HepG2 (cell line): Measurements from ENCODE around the gene CLIP2. TPM values are rescaled to one million over a fixed set of nuclear protein-coding genes. Genes with fewer than 3 reads are reported as not detected.

ENCODE experiments used
- ARNT2 ChIP-seq: sonication (generic); formaldehyde crosslinking; IDR thresholded peaks from 2 replicates; pipeline ENCODE4 v1.8.0; 2022; ENCODE audit warnings: mild to moderate bottlenecking, low read depth, missing genetic modification reagents, moderate library complexity
- DPF2 ChIP-seq: sonication (generic); formaldehyde crosslinking; IDR thresholded peaks from 2 replicates; pipeline ENCODE4 v1.4.0; 2020; ENCODE audit warnings: mild to moderate bottlenecking, low read depth, missing genetic modification reagents, borderline replicate concordance
- E2F2 ChIP-seq: sonication (generic); formaldehyde crosslinking; IDR thresholded peaks from 2 replicates; pipeline ENCODE4 v1.4.0; 2020; ENCODE audit warnings: missing genetic modification reagents, borderline replicate concordance
- EEA1 ChIP-seq: sonication (generic); formaldehyde crosslinking; IDR thresholded peaks from 2 replicates; pipeline ENCODE4 v1.5.1; 2020; ENCODE audit warnings: mild to moderate bottlenecking, missing genetic modification reagents, borderline replicate concordance
- IKZF1 ChIP-seq: fragments of 450-650 bp; IDR thresholded peaks from 2 replicates; pipeline ENCODE4 v1.7.1; 2016
- MBD4 ChIP-seq: IDR thresholded peaks from 2 replicates; pipeline ENCODE4 v1.6.1; 2012; ENCODE audit warnings: low read length, inconsistent platforms, borderline replicate concordance
- PITX1 ChIP-seq: sonication (generic); formaldehyde crosslinking; IDR thresholded peaks from 2 replicates; pipeline ENCODE4 v1.5.1; 2020; ENCODE audit warnings: mild to moderate bottlenecking, missing genetic modification reagents
- POLR2A ChIP-seq, 2 experiments: IDR thresholded peaks; 2 replicates each; pipeline ENCODE4 v1.6.1; 2011; ENCODE audit warnings: low read depth in 2 of 2, low read length in 2 of 2, mild to moderate bottlenecking in 1 of 2, moderate library complexity in 1 of 2; ENCODE audit not compliant: insufficient read depth in 1 of 2
- POLR2AphosphoS5 ChIP-seq: IDR thresholded peaks from 2 replicates; pipeline ENCODE4 v1.6.1; 2012; ENCODE audit warnings: low read depth, low read length
- RELA ChIP-seq: sonication (generic); formaldehyde crosslinking; IDR thresholded peaks from 2 replicates; pipeline ENCODE4 v1.4.0; 2020; ENCODE audit warnings: missing genetic modification reagents
- SMAD1 ChIP-seq: sonication (generic); formaldehyde crosslinking; IDR thresholded peaks from 2 replicates; pipeline ENCODE4 v1.4.0; 2020; ENCODE audit warnings: missing genetic modification reagents, low read depth, mild to moderate bottlenecking, borderline replicate concordance
- THAP11 ChIP-seq: IDR thresholded peaks from 2 replicates; pipeline ENCODE4 v1.6.1; 2016; ENCODE audit warnings: missing biosample characterization, missing genetic modification reagents
- ZC3H13 ChIP-seq: sonication (generic); formaldehyde crosslinking; IDR thresholded peaks from 2 replicates; pipeline ENCODE4 v1.8.1; 2023; ENCODE audit warnings: mild to moderate bottlenecking, missing genetic modification reagents, moderate library complexity
- ZNF501 ChIP-seq: sonication (generic); formaldehyde crosslinking; IDR thresholded peaks from 2 replicates; pipeline ENCODE4 v1.5.1; 2020; ENCODE audit warnings: mild to moderate bottlenecking, moderate library complexity, missing genetic modification reagents
- ZNF615 ChIP-seq: sonication (generic); formaldehyde crosslinking; IDR thresholded peaks from 2 replicates; pipeline ENCODE4 v1.5.0; 2020; ENCODE audit warnings: mild to moderate bottlenecking, missing genetic modification reagents, borderline replicate concordance
- ZNF879 ChIP-seq: sonication (generic); formaldehyde crosslinking; IDR thresholded peaks from 2 replicates; pipeline ENCODE4 v1.8.1; 2023; ENCODE audit warnings: missing genetic modification reagents
- polyA plus RNA-seq, 8 experiments: library from polyadenylated mRNA; depleted of rRNA in 3 of 8; stranded (reverse) in 7 of 8; unstranded in 1 of 8; fragments of >200 nt; fragmentation: Illumina TruSeq in 4 of 8; extraction: Trizol in 4 of 8; gene quantifications; 2 replicates each; pipeline versions ENCODE4 v1.2.1 to v1.2.3, GENCODE V29; 2011 to 2016; ENCODE audit warnings: low read depth in 4 of 8, missing spikeins in 1 of 8, mixed read lengths in 1 of 8; ENCODE audit not compliant: insufficient read depth in 1 of 8
- total RNA-seq, 5 experiments: library from RNA; depleted of rRNA; stranded (reverse); fragments of >200 nt; fragmentation: Illumina TruSeq; extraction: Trizol; gene quantifications; 2 replicates each; pipeline ENCODE4 v1.2.3, GENCODE V29; 2016; ENCODE audit warnings: low read depth in 1 of 5
- TF ChIP-seq, protein P1 (sequence below), 2 experiments: IDR thresholded peaks; 2 replicates each; pipeline ENCODE4 v1.6.1; 2011 to 2012; ENCODE audit warnings: low read length in 2 of 2, borderline replicate concordance in 1 of 2, low read depth in 1 of 2, mild to moderate bottlenecking in 1 of 2, moderate library complexity in 1 of 2
- TF ChIP-seq, protein P2 (sequence below): sonication (generic); formaldehyde crosslinking; conservative IDR thresholded peaks from 2 replicates; pipeline ENCODE4 v1.4.0; 2020; ENCODE audit warnings: missing genetic modification reagents
- TF ChIP-seq, protein P3 (sequence below): sonication (generic); formaldehyde crosslinking; IDR thresholded peaks from 2 replicates; pipeline ENCODE4 v1.5.0; 2020; ENCODE audit warnings: mild to moderate bottlenecking, missing genetic modification reagents, borderline replicate concordance

The CLIP2 gene
- total and polyA plus RNA-seq, 2 of the 13 experiments (the other 11 are each of a cell fraction or from before 2014, with no cell fraction given), result 6.5 to 17.4 TPM

- TF ChIP-seq, protein P1, sequence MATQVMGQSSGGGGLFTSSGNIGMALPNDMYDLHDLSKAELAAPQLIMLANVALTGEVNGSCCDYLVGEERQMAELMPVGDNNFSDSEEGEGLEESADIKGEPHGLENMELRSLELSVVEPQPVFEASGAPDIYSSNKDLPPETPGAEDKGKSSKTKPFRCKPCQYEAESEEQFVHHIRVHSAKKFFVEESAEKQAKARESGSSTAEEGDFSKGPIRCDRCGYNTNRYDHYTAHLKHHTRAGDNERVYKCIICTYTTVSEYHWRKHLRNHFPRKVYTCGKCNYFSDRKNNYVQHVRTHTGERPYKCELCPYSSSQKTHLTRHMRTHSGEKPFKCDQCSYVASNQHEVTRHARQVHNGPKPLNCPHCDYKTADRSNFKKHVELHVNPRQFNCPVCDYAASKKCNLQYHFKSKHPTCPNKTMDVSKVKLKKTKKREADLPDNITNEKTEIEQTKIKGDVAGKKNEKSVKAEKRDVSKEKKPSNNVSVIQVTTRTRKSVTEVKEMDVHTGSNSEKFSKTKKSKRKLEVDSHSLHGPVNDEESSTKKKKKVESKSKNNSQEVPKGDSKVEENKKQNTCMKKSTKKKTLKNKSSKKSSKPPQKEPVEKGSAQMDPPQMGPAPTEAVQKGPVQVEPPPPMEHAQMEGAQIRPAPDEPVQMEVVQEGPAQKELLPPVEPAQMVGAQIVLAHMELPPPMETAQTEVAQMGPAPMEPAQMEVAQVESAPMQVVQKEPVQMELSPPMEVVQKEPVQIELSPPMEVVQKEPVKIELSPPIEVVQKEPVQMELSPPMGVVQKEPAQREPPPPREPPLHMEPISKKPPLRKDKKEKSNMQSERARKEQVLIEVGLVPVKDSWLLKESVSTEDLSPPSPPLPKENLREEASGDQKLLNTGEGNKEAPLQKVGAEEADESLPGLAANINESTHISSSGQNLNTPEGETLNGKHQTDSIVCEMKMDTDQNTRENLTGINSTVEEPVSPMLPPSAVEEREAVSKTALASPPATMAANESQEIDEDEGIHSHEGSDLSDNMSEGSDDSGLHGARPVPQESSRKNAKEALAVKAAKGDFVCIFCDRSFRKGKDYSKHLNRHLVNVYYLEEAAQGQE (IDR thresholded peaks at IDR 0.05; ENCODE audit: borderline replicate concordance in 1 of 2, low read depth in 1 of 2, low read length in 2 of 2), result no peak
- TF ChIP-seq EEA1 (CRISPR knock-in tag) (no peak), ZNF879 (no peak), MBD4 (no peak), PITX1 (CRISPR knock-in tag) (no peak), E2F2 (CRISPR knock-in tag) (no peak), RELA (no peak), THAP11 (CRISPR knock-in tag) (no peak), IKZF1 (no peak), POLR2A (IDR thresholded peaks at IDR 0.05; ENCODE audit: insufficient read depth in 1 of 2, low read depth in 2 of 2, low read length in 2 of 2) (no peak), ZNF615 (no peak), ZC3H13 (CRISPR knock-in tag) (no peak), SMAD1 (CRISPR knock-in tag) (no peak), ZNF501 (CRISPR knock-in tag) (no peak), DPF2 (CRISPR knock-in tag) (no peak), POLR2AphosphoS5 (no peak), ARNT2 (CRISPR knock-in tag) (no peak)
- TF ChIP-seq, protein P2, sequence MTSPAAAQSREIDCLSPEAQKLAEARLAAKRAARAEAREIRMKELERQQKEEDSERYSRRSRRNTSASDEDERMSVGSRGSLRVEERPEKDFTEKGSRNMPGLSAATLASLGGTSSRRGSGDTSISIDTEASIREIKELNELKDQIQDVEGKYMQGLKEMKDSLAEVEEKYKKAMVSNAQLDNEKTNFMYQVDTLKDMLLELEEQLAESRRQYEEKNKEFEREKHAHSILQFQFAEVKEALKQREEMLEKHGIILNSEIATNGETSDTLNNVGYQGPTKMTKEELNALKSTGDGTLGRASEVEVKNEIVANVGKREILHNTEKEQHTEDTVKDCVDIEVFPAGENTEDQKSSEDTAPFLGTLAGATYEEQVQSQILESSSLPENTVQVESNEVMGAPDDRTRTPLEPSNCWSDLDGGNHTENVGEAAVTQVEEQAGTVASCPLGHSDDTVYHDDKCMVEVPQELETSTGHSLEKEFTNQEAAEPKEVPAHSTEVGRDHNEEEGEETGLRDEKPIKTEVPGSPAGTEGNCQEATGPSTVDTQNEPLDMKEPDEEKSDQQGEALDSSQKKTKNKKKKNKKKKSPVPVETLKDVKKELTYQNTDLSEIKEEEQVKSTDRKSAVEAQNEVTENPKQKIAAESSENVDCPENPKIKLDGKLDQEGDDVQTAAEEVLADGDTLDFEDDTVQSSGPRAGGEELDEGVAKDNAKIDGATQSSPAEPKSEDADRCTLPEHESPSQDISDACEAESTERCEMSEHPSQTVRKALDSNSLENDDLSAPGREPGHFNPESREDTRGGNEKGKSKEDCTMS (CRISPR knock-in tag), result no peak
- TF ChIP-seq, protein P3, sequence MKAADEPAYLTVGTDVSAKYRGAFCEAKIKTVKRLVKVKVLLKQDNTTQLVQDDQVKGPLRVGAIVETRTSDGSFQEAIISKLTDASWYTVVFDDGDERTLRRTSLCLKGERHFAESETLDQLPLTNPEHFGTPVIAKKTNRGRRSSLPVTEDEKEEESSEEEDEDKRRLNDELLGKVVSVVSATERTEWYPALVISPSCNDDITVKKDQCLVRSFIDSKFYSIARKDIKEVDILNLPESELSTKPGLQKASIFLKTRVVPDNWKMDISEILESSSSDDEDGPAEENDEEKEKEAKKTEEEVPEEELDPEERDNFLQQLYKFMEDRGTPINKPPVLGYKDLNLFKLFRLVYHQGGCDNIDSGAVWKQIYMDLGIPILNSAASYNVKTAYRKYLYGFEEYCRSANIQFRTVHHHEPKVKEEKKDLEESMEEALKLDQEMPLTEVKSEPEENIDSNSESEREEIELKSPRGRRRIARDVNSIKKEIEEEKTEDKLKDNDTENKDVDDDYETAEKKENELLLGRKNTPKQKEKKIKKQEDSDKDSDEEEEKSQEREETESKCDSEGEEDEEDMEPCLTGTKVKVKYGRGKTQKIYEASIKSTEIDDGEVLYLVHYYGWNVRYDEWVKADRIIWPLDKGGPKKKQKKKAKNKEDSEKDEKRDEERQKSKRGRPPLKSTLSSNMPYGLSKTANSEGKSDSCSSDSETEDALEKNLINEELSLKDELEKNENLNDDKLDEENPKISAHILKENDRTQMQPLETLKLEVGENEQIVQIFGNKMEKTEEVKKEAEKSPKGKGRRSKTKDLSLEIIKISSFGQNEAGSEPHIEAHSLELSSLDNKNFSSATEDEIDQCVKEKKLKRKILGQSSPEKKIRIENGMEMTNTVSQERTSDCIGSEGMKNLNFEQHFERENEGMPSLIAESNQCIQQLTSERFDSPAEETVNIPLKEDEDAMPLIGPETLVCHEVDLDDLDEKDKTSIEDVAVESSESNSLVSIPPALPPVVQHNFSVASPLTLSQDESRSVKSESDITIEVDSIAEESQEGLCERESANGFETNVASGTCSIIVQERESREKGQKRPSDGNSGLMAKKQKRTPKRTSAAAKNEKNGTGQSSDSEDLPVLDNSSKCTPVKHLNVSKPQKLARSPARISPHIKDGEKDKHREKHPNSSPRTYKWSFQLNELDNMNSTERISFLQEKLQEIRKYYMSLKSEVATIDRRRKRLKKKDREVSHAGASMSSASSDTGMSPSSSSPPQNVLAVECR (CRISPR knock-in tag), result peak; percentile 40; the same call in 1 of the 2 replicates
Measured at GRCh38 chr7:74269757-74270277, 19.4 kb upstream of the CLIP2 start (continued).
